ENCODE measurements around the gene TEX29.

Gene TEX29

DNA sequence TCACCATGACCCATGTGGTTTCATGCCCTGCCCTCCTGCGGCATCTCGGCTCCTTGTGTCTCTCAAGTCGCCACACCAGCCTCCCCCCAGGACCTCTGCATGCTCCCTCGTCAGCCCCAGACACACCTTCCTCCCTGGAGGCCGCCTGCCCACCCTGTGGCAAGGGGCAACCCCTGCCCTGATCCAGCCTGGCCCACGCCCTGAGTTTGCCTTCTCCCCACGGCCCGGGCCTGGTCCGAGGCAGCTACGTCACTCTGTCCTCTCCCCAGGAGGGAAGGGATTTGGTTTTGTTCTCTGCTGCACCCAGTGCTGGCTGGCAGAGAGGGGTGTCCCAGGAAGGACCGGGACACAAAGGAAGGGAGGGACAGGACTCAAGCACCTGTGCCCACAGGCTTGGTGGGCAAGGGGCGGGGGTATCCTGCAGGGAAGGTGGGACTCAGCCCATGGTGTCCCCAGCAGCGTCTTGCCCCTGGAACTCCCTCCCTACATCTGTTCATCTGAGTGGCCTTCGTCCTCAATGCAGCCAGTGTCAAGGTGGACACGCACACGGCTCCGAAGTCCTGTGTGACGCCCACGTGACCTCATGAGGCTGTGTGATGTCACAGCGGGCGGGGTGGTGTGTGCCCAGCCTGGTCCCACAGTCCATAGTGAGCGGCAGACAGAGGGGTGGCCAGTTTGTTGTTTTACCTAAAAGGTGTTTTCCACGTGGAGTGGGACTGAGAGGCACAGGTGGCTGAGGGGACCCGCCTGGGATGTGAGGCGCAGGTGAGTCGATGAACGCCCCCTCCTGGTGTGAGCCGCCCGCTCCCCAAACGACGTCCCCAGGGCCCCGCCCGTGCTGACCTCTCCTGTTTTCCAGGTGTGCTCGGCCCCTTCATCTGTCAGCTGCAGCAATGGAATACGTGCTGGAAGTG is at the start of gene TEX29:
TEX29 (plus strand) TSS at position 645 of the 914 bp plus-strand sequence; CDS start at position 894, 249 bp downstream.
- no peaks in the 10 kb centered on the region for H3K9me3 ChIP-seq (ENCODE audit: control insufficient read depth in 1 of 2, low read length in 2 of 2)

DNA sequence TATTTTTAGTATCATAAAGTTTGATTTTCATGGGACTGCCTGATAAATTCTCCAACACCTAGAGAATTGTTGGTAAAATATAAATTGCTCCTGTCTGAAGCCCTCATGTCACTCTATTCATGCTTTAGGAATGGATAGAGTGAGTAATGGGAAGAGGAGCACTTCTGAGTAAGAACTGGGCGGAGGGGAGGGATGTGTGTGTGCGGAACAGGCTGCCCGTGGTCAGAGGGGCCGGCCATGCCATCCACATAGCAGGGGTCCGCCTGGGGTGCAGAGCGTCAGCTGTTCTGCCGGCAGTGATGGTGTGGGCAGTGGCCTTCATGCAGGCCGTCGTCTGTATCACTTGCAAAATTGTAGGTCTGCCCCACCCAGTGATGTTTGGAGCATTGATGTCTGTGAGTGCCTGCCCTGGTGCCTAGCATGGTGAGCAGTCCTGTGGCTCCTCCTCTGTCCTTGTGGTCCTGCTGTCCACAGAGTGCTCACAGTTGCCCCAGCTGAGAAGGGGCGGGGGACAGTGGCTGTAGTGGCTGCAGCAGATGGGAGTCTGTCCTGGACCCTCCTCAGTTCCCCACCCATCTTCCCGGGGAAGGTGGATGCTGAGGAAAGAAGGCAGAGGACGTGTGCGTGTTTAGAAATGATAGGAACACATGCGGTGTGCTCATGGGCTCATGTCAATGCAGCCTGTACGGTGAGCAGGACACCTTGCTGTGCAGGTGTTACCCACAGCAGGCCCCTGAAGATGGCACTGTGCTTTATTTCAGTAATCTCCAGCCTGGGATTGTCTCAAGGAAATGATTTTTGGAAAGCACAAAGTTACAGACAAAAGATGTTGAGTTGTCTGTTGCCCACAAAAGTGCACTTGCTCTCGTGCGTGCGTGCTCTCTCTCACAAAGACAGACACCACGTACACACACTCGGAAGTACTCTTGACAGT is 49.4 kb upstream of the TEX29 start:
- Histone ChIP-seq H3K36me3 (ENCODE audit: control insufficient read depth in 1 of 2, insufficient read depth in 2 of 2, low read length in 2 of 2) (peaks cover 35 to 48% of the 10 kb centered on the region in 2 donors), H3K27me3 (ENCODE audit: low read depth, low read length) (no peaks in the 10 kb centered on the region), H3K4me1 (ENCODE audit: control insufficient read depth in 1 of 2, insufficient read depth in 2 of 2, low read length in 2 of 2) (peaks cover 0 to 7% of the 10 kb centered on the region in 2 donors), H3K4me3 (ENCODE audit: low read depth in 1 of 2, low read length in 2 of 2) (no peak overlapping the region), H3K27ac (ENCODE audit: low read length) (no peak overlapping the region), H3K9me3 (ENCODE audit: control insufficient read depth in 1 of 2, low read length in 2 of 2) (no peaks in the 10 kb centered on the region)

More for the DNA sequence above, at the start of gene TEX29:
- Histone ChIP-seq H3K4me1 (ENCODE audit: control insufficient read depth in 1 of 2, insufficient read depth in 2 of 2, low read length in 2 of 2) (no peaks in the 10 kb centered on the region), H3K27me3 (ENCODE audit: low read depth, low read length) (no peaks in the 10 kb centered on the region), H3K4me3 (ENCODE audit: low read depth in 1 of 2, low read length in 2 of 2) (no peak within 1 kb of the TSS), H3K27ac (ENCODE audit: low read length) (no peak within 1 kb of the TSS), H3K36me3 (ENCODE audit: control insufficient read depth in 1 of 2, insufficient read depth in 2 of 2, low read length in 2 of 2) (peaks cover 0 to 7% of the 10 kb centered on the region in 2 donors)

DNA sequence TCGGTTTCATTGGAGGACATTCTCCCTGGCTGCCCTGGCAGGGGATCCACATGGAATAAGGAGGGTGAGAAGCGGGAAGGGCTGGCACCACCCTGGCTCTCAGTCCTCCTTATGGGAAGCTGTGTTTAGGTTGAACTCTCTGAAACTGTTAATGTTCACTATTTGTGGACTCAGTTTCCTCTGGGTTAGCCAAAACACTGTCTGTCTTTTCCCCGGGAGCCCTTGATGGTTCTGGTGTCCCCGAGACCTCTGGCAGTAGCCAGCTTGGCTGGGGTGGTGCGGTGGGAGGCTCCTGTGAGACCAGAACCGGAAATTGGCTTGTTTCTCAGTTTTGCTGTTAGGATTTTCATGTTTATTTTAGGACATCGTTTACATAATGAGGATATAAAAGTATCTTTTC is 48.3 kb upstream of the TEX29 start:
- Histone ChIP-seq H3K4me3 (ENCODE audit: low read depth in 1 of 2, low read length in 2 of 2) (no peak overlapping the region), H3K9me3 (ENCODE audit: control insufficient read depth in 1 of 2, low read length in 2 of 2) (no peaks in the 10 kb centered on the region), H3K27me3 (ENCODE audit: low read depth, low read length) (no peaks in the 10 kb centered on the region), H3K36me3 (ENCODE audit: control insufficient read depth in 1 of 2, insufficient read depth in 2 of 2, low read length in 2 of 2) (peaks cover 41 to 50% of the 10 kb centered on the region in 2 donors), H3K4me1 (ENCODE audit: control insufficient read depth in 1 of 2, insufficient read depth in 2 of 2, low read length in 2 of 2) (peaks cover 0 to 7% of the 10 kb centered on the region in 2 donors), H3K27ac (ENCODE audit: low read length) (no peak overlapping the region)

DNA sequence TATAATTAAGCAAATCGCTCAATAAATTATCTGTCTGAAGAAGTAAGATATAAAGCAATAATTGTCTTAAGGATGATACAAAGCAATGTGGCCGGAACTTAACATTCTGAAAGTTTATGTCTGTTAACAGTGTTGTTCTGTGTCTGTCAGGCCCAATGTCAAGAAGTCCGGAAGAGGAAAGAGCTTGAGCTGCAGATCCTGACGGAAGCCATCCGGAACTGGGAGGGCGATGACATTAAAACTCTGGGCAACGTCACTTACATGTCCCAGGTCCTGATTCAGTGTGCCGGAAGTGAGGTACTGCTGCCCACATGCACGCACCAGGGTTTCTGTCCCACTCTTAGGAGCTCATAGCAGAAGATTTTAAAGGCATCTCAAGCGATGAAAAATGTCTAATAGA is 45.1 kb upstream of the TEX29 start:
- Histone ChIP-seq H3K4me3 (ENCODE audit: low read depth in 1 of 2, low read length in 2 of 2) (no peak overlapping the region), H3K27ac (ENCODE audit: low read length) (no peak overlapping the region), H3K4me1 (ENCODE audit: control insufficient read depth in 1 of 2, insufficient read depth in 2 of 2, low read length in 2 of 2) (peaks cover 0 to 7% of the 10 kb centered on the region in 2 donors), H3K36me3 (ENCODE audit: control insufficient read depth in 1 of 2, insufficient read depth in 2 of 2, low read length in 2 of 2) (peaks cover 33 to 61% of the 10 kb centered on the region in 2 donors), H3K27me3 (ENCODE audit: low read depth, low read length) (no peaks in the 10 kb centered on the region), H3K9me3 (ENCODE audit: control insufficient read depth in 1 of 2, low read length in 2 of 2) (no peaks in the 10 kb centered on the region)

DNA sequence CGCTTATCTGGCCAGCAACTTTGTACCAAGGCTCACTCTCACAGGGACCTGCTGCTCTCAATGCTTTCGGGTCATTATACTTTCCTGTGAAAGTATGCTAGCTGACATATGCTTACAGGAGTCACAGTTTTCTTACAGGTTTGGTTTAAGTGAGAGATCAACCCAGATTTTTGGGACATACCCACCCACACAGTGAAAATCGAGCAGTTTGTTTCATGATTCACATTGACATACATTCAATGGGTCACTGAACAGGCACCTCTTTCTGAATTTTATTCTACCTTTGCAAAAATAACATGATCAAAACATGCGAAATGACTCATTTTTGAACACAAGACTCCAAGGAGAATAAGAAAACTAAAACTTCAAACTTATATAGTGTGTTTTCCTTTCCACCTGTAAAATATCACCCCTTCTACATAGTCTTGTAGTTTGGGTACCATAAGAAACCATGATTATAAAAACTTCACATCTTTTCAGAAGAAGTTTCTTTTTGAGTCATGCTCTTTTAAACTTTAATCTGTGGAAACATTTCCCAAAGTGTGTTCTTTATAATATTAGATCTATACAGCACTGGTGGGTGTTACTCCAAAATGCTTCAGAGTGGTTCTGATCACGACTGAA is 44.3 kb upstream of the TEX29 start:
- Histone ChIP-seq H3K9me3 (ENCODE audit: control insufficient read depth in 1 of 2, low read length in 2 of 2) (no peaks in the 10 kb centered on the region), H3K4me1 (ENCODE audit: control insufficient read depth in 1 of 2, insufficient read depth in 2 of 2, low read length in 2 of 2) (peaks cover 0 to 7% of the 10 kb centered on the region in 2 donors), H3K27me3 (ENCODE audit: low read depth, low read length) (no peaks in the 10 kb centered on the region), H3K4me3 (ENCODE audit: low read depth in 1 of 2, low read length in 2 of 2) (no peak overlapping the region), H3K27ac (ENCODE audit: low read length) (no peak overlapping the region), H3K36me3 (ENCODE audit: control insufficient read depth in 1 of 2, insufficient read depth in 2 of 2, low read length in 2 of 2) (peaks cover 37 to 66% of the 10 kb centered on the region in 2 donors)

DNA sequence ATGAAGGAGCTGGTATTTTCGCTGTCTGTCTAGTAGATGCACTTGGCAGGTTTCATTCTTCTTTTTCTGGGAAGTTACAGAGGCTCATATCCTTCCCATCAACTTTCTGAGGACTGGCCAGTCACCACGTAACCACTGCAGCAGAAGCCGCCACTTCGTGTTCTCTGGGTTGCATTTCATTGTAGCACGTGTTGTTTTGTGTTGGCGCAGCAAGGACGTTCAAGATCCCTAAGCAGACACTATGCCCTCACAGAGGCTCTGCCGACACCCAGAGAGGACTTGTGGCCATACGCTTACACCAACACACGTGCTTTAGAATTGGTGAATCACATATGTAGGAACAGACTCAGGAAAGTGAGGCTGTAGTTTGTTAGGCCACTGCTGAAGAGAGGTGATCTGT is 42.2 kb upstream of the TEX29 start:
- Histone ChIP-seq H3K4me1 (ENCODE audit: control insufficient read depth in 1 of 2, insufficient read depth in 2 of 2, low read length in 2 of 2) (peaks cover 8 to 16% of the 10 kb centered on the region in 2 donors), H3K9me3 (ENCODE audit: control insufficient read depth in 1 of 2, low read length in 2 of 2) (no peaks in the 10 kb centered on the region), H3K27ac (ENCODE audit: low read length) (no peak overlapping the region), H3K36me3 (ENCODE audit: control insufficient read depth in 1 of 2, insufficient read depth in 2 of 2, low read length in 2 of 2) (peaks cover 40 to 53% of the 10 kb centered on the region in 2 donors), H3K4me3 (ENCODE audit: low read depth in 1 of 2, low read length in 2 of 2) (no peak overlapping the region), H3K27me3 (ENCODE audit: low read depth, low read length) (no peaks in the 10 kb centered on the region)

DNA sequence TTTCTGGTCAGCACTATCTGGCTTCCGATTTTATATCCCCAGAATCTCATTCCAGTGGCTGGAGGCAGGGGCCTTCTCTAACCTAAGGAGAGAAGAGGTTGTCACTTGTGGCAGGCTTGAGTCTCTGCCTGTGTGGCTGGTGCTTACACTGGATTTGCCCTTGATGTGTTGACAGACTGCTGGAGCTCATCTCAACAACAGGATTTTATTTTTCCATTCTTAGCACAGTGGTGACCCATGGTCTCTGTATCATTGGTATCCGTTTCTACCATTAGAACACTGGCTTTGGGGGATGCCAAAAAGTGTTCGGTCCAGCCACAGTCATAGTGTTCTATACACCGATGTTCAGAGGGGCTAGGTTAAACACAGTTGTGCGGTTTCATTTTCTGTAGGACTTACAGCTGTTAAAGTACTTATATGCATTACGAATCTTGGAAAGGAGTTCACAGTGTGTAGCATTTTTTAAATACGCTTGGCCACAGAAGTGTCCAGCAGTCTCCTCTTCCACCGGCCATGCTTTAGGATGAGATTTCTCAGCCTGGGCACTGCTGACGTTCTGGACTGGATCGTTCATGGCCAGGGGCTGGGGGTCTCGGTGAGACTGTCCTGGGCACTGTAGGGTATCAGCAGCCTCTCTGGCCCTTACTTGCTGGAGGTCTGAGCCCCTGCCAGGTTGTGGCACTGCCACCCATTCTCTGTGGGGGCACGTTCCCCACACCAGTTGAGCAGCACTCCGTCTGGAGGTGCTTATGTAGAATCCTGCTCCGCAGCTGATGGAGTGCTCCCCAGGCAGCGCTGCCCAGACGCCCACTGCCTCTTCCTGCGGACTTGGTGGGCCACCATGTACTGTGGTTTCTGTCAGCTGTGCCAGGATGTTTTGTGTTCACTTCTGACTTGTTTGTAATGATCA is 41.4 kb upstream of the TEX29 start:
- H3K4me3 ChIP-seq (ENCODE audit: low read depth in 1 of 2, low read length in 2 of 2), result no peak overlapping the region
- H3K4me1 ChIP-seq (ENCODE audit: control insufficient read depth in 1 of 2, insufficient read depth in 2 of 2, low read length in 2 of 2), result peaks cover 8 to 16% of the 10 kb centered on the region in 2 donors
- no peak overlapping the region for H3K27ac ChIP-seq (ENCODE audit: low read length)
- H3K9me3 ChIP-seq (ENCODE audit: control insufficient read depth in 1 of 2, low read length in 2 of 2), result no peaks in the 10 kb centered on the region
- H3K36me3 ChIP-seq (ENCODE audit: control insufficient read depth in 1 of 2, insufficient read depth in 2 of 2, low read length in 2 of 2), result peaks cover 39 to 54% of the 10 kb centered on the region in 2 donors
- H3K27me3 ChIP-seq (ENCODE audit: low read depth, low read length), result no peaks in the 10 kb centered on the region

DNA sequence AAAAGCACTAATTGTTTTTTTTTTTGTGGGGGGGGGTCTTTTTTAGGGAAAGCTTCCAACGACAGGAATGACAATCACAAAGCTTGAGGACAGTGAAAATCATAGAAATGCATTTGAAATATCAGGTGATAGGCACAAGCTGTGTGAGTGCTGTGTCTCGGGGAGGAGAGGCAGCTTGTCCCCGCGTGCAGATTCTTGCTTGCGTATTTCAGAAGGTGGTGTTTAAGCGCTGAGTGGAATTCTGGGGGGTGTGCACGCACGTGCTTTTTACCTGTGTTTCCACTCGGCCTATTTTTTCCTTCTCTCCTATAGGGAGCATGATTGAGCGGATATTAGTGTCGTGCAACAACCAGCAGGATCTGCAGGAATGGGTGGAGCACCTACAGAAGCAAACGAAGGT is 40.2 kb upstream of the TEX29 start:
- Histone ChIP-seq H3K27ac (ENCODE audit: low read length) (no peak overlapping the region), H3K4me1 (ENCODE audit: control insufficient read depth in 1 of 2, insufficient read depth in 2 of 2, low read length in 2 of 2) (peaks cover 8 to 16% of the 10 kb centered on the region in 2 donors), H3K4me3 (ENCODE audit: low read depth in 1 of 2, low read length in 2 of 2) (no peak overlapping the region), H3K9me3 (ENCODE audit: control insufficient read depth in 1 of 2, low read length in 2 of 2) (no peaks in the 10 kb centered on the region), H3K27me3 (ENCODE audit: low read depth, low read length) (no peaks in the 10 kb centered on the region), H3K36me3 (ENCODE audit: control insufficient read depth in 1 of 2, insufficient read depth in 2 of 2, low read length in 2 of 2) (peaks cover 44 to 58% of the 10 kb centered on the region in 2 donors)

DNA sequence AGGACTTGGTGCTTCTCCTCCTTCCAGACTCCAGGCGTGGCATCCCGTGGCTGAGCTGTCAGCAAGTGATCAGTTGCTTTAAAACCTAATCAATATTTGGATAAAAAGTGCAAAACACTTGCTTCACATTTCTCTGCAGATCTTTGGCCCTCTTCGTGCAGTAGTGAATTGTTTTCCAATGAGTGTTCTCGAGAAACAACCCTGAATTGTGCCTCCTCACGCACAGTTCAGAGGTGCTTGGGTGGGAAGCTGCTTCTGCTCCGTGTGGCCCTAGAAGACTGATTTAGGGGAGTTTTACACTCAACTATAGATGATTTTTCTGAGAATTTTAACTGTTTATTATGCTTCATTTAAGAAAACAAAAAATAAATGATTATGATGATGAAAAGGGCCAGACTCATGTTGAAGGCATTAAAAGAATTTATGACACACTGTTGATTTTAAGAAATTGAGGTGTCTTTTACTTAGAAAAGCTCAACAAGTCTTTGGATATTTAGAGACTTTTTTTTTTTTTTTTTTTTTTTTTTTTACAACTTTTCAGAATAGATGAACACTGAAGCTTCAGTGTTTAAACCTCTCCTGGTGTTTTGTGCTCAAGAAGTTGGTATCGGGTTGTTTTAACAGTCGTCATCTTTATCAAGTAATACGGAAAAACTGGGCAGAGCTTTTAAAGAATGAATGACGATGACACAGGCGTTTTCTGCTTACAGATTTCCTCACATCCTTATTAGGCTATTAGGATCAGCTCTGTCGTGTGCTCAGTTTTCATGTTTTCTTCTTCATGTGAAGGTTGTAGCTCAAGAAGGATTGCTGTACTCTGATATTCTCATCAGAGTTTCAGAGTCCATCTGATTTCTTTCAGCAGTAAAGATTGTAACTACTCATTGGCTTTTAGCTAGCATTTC is 39.5 kb upstream of the TEX29 start:
- Histone ChIP-seq H3K27me3 (ENCODE audit: low read depth, low read length) (no peaks in the 10 kb centered on the region), H3K27ac (ENCODE audit: low read length) (peak overlapping the region; percentile 85), H3K4me1 (ENCODE audit: control insufficient read depth in 1 of 2, insufficient read depth in 2 of 2, low read length in 2 of 2) (peaks cover 8 to 16% of the 10 kb centered on the region in 2 donors), H3K36me3 (ENCODE audit: control insufficient read depth in 1 of 2, insufficient read depth in 2 of 2, low read length in 2 of 2) (peaks cover 44 to 54% of the 10 kb centered on the region in 2 donors), H3K4me3 (ENCODE audit: low read depth in 1 of 2, low read length in 2 of 2) (peak overlapping the region in 1 of 2 donors; percentile 9), H3K9me3 (ENCODE audit: control insufficient read depth in 1 of 2, low read length in 2 of 2) (no peaks in the 10 kb centered on the region)
